HTR-8/SVneo (cell line): ENCODE data around the gene CFHR1.
"Not testable (repeated sequence)": the region's sequence is repeated elsewhere in the genome, so short reads cannot be mapped to it uniquely, and the experiment has no call there.

Experiments
- DNase-seq: peaks from one replicate; pipeline ENCODE4 v3.0.0; 2011; ENCODE audit warnings: low spot score, mixed read lengths; ENCODE audit not compliant: insufficient read length
- FAIRE-seq: peaks from 2 replicates; lab custom pipeline; 2011; peaks lifted over from hg19 to GRCh38; lab: Jason Lieb, UNC

Gene CFHR1

DNA sequence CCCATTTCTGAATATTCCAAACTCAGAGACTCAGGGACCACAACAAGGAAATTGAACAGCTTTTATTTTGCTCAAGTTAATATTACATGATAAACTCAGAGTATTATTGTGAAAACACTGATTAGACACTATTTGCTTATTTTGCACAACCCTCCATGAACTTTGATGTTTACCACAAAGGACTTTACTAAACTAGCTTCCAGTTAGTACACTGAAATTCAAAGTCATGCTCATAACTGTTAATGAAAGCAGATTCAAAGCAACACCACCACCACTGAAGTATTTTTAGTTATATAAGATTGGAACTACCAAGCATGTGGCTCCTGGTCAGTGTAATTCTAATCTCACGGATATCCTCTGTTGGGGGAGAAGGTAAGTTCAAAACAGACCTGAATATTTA lies at the start of gene CFHR1:
TSS of gene CFHR1 (plus strand) at position 201 of the 400 bp plus-strand sequence. CDS start at position 315, 114 bp downstream.
- FAIRE-seq, result peak; percentile 4
- not testable (repeated sequence) for DNase-seq

DNA sequence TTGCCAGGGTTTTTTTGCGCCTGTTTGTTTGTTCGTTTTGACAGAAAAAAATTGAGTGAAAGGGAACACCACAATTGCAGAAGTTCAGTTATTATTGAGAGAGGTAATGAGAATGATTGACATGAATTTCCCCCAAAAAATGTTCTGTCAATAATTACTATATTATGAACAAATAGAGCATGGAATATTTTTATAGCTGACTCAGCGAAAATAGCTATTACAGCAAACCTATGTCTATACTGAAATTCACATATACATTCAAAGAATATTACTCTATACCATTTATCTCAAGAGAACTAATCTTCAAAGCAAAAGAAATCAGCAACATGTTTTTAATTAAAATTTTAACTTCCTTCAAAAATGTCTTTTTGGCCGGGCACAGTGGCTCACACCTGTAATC lies 49.7 kb upstream of the CFHR1 start:
- DNase-seq, FAIRE-seq: not testable (repeated sequence)

DNA sequence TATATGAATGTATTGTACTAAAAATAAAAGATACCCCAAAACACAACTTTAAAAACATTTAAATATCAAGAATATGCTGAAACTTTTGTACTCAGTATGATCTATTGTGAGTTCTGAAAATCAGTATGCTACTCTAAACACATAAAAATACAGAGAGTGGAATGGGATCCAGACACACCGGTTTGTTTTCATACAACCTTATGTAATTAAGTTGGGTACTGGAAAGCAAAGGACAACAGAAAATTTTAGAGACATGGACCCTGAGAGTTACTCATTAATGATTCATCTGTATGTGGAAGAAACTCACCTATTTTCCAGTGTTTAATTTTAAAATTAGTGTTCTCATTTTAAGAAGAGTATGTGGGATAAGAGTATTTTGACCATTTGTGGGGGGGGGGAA lies 45.8 kb upstream of the CFHR1 start:
- DNase-seq (no peak), FAIRE-seq (no peak)

DNA sequence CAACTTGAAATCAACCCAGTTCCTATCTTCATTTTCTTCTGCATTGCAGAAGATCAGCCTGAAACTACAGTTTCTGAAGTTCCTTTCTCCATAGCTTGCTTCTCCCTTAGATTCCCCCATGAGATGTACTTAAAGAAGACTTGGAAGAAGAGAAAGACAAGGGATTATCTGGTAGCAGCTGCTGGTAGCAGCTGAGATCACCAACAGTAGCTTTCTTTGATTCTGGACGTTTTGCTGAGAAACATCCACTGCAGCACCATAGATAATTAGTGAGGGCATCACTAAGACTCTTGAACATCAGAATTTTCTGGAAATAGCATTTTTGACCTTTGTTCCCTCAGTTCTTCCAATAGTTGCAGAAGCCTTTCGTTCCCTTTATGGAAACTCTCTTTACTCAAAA lies 45.4 kb upstream of the CFHR1 start:
- no peak for FAIRE-seq

DNA sequence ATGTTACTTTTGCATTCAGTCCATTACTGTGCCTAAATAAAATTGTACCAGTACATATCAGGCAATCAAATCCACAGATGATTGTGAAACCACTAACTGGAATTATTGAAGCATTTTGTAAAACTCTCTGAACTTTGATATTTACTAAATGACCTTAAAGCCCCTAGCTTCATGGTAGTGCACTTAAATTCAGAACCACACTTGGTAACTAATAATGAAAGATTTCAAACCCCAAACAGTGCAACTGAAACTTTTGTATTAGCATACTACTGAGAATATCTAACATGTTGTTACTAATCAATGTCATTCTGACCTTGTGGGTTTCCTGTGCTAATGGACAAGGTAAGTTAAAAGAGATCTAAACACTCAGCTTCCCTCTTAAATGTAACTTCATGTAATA lies 44.9 kb upstream of the CFHR1 start, which contains the start of gene CFHR3:
TSS of gene CFHR3 (plus strand) at position 238 of the 400 bp plus-strand sequence. CDS start at position 285, 47 bp downstream.
- FAIRE-seq (no peak), DNase-seq (no peak)

More for the DNA sequence above, 45.4 kb upstream of the CFHR1 start:
- DNase-seq, result no peak

DNA sequence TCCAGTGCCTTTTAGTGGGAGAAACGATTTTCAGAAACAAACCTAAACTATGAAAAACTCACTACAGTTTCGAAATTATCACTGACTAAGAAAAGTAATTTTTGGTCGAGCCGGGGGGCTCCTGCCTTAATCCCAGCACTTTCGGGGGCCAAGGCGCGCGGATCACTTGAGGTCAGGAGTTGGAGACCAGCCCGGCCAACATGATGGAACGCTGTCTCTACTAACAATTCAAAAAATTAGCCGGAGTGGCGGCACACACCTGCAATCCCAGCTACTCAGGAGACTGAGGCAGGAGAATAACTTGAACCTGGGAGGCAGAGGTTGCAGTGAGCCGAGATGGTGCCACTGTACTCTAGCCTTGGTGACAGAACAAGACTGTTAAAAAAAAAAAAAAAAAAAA lies 41.9 kb upstream of the CFHR1 start:
- FAIRE-seq (no peak), DNase-seq (no peak)

DNA sequence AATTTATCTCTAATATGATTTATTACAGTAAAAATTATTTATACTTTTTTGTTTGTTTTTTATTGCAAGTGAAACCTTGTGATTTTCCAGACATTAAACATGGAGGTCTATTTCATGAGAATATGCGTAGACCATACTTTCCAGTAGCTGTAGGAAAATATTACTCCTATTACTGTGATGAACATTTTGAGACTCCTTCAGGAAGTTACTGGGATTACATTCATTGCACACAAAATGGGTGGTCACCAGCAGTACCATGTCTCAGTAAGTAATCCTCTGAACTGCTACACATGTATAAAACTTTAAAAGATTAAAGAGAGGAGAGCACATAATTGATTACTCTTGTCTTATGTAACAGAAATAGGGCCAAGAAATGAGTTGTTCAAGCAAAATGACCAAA lies 40.4 kb upstream of the CFHR1 start:
- no peak for FAIRE-seq
- no peak for DNase-seq

DNA sequence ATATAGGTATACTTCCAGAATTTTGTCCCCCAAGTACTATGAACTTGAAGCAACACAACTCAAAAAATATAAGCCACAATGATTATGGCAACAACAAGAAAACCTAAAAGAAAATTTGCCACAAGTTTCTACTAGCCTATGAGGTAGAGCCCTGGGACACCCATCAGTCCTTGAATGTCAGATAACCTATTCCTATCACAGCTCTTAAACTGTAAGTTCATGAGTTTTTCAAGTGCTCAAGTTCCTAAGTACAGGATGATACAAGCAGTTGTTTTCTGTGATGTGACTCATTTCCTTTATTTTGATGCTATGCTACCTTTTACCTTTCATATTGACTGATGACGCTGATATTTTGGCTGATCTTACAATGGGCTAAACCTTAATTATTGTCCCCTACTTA lies 28.3 kb upstream of the CFHR1 start:
- not testable (repeated sequence) for FAIRE-seq, DNase-seq

DNA sequence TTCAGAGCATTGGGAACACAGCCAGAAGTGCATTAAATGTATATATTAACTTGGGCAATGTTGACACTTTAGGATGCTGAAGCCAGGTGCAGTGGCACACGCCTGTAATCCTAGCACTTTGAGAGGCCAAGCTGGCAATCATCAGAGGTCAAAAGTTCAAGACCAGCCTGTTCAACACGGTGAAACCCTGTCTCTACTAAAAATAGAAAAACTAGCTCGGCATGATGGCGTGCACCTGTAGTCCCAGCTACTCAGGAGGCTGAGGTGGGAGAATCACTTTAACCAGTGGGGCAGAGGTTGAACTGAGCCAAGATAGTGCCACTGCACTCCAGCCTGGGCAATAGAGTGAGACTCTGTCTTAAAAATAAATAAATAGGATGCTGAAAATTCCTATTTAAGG lies 25.4 kb upstream of the CFHR1 start:
- not testable (repeated sequence) for DNase-seq, FAIRE-seq

DNA sequence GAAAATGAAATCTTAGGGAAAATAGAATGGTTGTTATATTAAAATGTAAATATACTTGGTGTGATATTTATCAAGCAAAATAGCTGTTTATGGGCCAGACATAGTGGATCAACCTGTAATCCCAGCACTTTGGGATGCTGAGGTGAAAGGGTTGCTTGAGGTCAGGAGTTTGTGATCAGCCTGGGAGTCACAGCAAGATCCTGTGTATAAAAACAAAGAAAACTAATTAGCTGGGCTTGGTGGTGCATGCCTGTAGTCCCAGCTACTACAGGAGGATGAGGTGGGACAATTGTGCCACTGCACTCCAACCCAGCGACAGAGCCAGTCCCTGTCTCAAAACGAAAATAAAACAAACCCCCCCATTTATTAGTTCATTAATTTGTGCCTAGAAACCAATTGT lies 21.6 kb upstream of the CFHR1 start:
- FAIRE-seq, result no peak
- DNase-seq, result no peak

DNA sequence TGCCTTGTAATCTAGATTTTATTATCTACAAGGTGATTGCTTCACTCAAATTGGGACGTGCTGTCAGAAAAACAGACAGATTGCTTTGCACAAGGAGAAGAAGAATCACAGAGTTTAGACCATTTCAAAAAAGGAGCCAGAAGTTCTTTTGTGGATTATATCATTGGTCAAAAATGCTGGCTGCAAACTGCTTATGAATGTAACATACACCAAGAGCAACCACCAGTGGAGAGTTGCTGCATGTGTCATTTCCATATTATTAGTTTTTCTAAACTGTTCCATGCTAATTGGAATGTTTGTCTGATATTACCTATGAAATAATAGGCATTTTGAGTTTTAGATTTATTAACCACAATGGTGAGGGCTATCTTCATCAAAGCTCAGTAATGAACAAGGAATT lies 17.6 kb upstream of the CFHR1 start:
- DNase-seq, FAIRE-seq: not testable (repeated sequence)

DNA sequence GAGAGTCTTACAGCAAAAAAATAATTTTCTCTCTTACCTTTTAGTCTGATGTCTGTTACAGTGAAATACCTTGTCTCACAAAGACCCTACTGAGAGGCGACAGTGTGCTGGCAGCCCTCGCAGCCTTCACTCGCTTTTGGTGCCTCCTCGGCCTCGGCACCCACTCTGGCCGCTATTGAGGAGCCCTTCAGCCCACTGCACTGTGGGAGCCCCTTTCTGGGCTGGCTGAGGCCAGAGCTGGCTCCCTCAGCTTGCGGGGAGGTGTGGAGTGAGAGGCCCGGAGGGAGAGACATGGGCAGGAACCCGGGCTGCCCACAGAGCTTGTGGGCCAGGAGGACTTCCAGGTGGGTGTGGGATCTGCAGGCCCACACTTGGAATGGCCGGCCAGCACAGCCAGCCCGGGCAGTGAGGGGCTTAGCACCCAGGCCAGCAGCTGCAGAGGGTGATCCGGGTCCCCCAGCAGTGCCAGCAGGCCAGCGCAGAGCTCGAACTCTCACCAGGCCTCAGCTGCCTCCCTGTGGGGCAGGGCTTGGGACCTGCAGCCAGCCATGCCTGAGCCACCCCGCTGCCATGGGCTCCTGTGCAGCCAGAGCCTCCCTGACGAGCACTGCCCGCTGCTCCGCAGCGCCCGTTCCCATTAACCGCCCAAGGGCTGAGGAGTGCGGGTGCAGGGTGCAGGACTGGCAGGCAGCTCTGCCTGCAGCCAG lies 10.8 kb upstream of the CFHR1 start:
- no peak for DNase-seq
- no peak for FAIRE-seq

DNA sequence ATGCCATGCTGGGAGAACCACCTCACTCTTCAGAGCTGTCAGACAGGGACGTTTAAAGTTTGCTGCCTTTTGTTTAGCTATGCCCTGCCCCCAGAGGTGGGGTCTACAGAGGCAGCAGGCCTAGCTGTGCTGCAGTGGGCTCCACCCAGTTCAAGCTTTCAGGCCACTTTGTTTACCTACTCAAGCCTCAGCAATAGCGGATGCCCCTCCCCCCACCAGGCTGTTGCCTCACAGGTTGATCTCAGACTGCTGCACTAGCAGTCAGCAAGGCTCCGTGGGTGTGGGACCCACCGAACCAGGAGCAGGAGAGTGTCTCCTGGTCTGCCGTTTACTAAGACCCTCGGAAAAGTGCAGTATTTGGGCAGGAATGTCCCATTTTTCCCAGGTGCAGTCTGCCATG lies 2.1 kb upstream of the CFHR1 start:
- DNase-seq, FAIRE-seq: not testable (repeated sequence)

DNA sequence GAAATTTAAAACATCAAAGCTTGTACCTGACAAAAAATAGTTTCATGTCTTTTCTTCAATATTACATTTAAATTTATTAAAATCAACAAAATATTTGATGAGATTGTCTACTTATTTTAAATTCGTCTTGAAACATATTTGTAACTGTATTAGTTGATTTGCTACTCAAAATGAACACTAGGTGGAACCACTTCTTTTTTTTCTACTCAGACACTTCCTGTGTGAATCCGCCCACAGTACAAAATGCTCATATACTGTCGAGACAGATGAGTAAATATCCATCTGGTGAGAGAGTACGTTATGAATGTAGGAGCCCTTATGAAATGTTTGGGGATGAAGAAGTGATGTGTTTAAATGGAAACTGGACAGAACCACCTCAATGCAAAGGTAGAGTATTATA lies 8.3 kb downstream of the CFHR1 start:
- FAIRE-seq (peak; percentile 58), DNase-seq (peak; percentile 9)

DNA sequence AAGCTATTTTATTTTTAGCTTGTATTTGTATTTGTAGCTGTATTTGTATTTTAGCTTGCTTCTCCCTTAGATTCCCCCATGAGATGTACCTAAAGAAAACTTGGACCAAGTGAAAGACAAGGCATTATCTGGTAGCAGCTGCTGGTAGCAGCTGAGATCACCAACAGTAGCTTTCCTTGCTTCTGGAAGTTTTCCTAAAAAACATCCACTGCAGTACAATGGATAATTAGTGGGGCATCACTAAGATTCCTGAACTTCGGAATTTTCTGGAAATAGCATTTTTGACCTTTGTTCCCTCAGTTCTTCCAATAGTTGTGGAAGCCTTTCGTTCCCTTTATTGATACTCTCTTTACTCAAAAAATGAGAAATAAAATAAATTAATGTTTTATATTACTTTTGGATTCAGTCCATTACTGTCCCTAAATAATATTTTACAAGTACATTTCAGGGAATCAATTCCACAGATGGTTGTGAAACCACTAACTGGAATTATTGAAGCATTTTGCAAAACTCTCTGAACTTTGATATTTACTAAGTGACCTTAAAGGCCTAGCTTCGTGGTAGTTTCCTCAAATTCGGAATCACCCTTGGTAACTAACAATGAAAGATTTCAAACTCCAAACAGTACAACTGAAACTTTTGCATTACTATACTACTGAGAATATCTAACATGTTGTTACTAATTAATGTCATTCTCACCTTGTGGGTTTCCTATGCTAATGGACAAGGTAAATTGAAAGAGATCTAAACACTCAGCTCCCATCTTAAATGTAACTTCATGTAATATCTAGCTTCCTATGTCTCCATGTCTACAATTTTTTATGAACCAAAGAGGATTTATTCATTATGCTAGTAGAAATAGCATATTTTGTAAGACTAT lies 30.3 kb downstream of the CFHR1 start:
- FAIRE-seq, DNase-seq: not testable (repeated sequence)

DNA sequence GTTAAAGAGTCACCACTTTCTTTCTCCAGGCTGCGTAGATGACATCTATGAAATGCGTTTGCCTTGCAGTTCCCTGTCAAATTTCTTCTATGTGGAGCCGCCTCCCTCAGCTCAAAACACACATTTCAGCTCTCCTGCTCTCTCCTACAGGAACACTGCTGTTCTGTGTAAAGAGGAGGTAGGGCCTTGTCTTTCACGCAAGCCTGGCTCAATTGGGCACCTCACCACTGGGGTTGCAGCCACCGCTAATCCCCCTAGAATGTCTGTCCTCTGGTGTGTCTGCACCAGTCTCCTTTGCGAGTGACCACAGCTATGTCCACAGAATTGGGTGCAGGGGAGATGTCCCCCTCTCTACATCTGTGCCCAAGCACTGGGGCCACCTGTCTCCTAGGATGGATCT lies 36.5 kb downstream of the CFHR1 start:
- FAIRE-seq (no peak), DNase-seq (no peak)

DNA sequence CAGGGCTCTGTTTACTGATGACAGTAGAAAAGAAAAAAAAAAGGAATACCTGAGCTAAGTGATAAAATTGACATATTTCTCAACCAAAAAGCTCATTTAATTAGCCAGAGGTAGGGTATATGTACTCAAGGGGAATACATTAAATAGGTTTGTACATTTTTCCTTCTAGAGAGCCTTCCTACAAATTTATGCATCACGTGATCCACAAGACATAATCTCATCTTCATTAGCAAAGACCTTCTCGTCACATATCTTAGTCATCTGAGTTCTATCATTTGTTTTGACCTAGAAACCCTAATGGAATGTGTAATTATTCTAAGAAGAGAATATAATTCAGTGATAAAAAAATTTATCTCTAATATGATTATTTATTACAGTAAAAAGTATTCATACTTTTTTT lies 37.7 kb downstream of the CFHR1 start:
- FAIRE-seq, result no peak

DNA sequence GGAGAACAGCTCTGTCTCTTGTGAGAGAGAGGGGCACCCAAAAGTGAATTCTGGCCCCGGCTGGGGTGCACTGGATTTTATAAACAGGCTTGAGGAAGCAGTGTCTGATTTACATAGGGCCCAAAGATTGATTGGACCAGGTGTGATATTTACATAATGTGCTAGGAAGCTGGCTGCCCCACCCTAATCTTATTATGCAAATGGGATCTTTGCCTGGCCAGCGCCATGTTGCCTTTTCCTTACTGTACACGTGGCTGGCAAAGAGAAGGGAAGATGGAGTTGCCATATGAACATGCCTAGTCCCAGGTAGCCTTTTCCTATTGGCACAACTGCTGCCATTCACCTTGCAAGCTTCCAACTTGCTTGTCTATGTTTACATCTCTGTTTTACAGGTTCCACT lies 39.3 kb downstream of the CFHR1 start:
- no peak for FAIRE-seq
- no peak for DNase-seq

More for the DNA sequence above, 37.7 kb downstream of the CFHR1 start:
- no peak for DNase-seq

DNA sequence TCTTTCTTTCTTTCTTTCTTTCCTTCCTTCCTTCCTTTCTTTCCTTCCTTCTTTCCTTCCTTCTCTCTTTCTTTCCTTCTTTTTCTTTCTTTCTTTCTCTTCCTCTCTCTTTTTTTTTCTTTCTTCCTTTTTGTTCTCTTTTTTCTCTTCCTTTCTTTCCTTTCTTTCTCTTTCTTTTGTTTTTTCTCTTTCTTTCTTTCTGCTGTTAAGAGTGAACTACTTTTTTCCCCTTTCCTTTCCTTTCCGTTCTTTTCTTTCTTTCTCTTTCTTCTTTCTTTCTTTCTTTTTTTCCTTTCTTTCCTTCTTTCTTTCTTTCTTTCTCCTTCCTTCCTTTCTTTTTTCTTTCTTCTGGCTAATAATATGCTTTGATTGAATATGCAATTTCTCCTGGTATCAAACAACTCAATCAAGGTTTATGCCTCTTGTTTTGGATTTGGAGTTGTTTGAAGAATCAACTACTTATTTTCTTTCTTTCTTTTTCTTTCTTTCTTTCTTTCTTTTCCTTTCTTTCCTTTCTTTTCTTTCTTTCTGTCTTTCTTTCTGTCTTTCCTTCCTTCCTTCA lies 40.9 kb downstream of the CFHR1 start:
- FAIRE-seq (no peak), DNase-seq (no peak)

DNA sequence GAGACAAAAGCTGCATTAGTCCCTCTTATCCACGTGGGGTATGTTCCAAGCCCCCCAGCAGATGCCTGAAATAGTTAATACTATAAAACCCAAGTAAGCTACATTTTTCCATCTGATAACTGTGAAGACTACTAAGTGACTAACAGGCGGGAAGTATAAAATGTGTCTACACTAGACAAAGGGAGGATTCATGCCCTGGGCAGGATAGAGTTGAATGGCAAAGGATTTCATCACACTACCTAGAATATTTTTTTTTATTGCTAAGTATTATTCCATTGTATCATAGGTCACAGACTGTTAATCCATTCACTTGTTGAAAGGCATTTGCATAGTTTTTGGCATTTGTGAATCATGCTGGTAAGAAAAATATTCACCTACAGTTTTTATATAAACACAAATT lies 41.9 kb downstream of the CFHR1 start:
- no peak for DNase-seq
- FAIRE-seq, result no peak

DNA sequence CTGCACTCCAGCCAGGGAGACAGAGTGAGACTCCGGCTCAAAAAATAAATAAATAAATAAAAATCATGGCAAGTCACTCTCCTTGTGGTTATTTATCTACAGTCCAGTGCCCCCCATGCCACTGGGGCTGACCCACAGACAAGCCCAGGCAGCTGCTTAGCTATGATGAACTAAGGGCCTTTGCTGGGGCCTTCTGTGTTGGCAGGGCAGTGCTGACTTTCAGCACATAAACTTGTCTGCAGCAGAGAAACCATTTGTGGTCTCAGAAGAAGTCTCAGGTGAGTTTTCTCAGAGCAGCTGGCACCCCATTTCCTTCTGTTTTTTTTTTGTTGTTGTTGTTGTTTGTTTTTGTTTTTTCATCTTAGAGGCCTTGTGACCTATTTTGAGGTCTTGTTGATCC lies 47.4 kb downstream of the CFHR1 start:
- DNase-seq (no peak), FAIRE-seq (no peak)
